Mesendoderm (in vitro differentiated cells): Measurements from ENCODE around the gene TBX6.

Experiments used
- DNase-seq: peaks from one replicate; pipeline ENCODE4 v3.0.0; 2013
- H2AK5ac ChIP-seq: 2 replicates; pipeline ENCODE4 v1.6.1; 2013; ENCODE audit warnings: low read length, inconsistent platforms
- H2BK120ac ChIP-seq: 2 replicates; pipeline ENCODE4 v1.6.1; 2013; ENCODE audit warnings: low read depth, mild to moderate bottlenecking, low read length, moderate library complexity, mixed read lengths
- H2BK15ac ChIP-seq: replicated peaks from 2 replicates; pipeline ENCODE4 v1.6.1; 2013; ENCODE audit warnings: low read depth, mild to moderate bottlenecking, moderate library complexity
- H2BK5ac ChIP-seq: 2 replicates; pipeline ENCODE4 v1.6.1; 2013; ENCODE audit warnings: low read length, inconsistent platforms
- H3K18ac ChIP-seq: 2 replicates; pipeline ENCODE4 v1.6.1; 2013; ENCODE audit warnings: mild to moderate bottlenecking, low read length, mixed read lengths
- H3K23ac ChIP-seq: one replicate; pipeline ENCODE4 v1.6.1; 2013; ENCODE audit warnings: low read length
- H3K27ac ChIP-seq: 2 replicates; pipeline ENCODE4 v1.5.1; 2013; ENCODE audit warnings: low read depth, mild to moderate bottlenecking, inconsistent platforms, low read length, moderate library complexity
- H3K27me3 ChIP-seq: 2 replicates; pipeline ENCODE4 v1.6.1; 2013; ENCODE audit warnings: low read length, control low read depth, mild to moderate bottlenecking, inconsistent platforms; ENCODE audit not compliant: insufficient read depth, poor library complexity
- H3K36me3 ChIP-seq: 2 replicates; pipeline ENCODE4 v1.6.1; 2013; ENCODE audit warnings: low read length, inconsistent platforms; ENCODE audit not compliant: control insufficient read depth, insufficient read depth
- H3K4ac ChIP-seq: one replicate; pipeline ENCODE4 v1.6.1; 2013; ENCODE audit warnings: low read depth, mild to moderate bottlenecking, low read length, moderate library complexity
- H3K4me1 ChIP-seq: 2 replicates; pipeline ENCODE4 v1.6.1; 2013; ENCODE audit warnings: low read depth, low read length, inconsistent platforms; ENCODE audit not compliant: control insufficient read depth
- H3K4me2 ChIP-seq: 2 replicates; pipeline ENCODE4 v1.6.1; 2013; ENCODE audit warnings: low read length
- H3K4me3 ChIP-seq: 2 replicates; pipeline ENCODE4 v1.5.1; 2013; ENCODE audit warnings: mild to moderate bottlenecking, low read length
- H3K56ac ChIP-seq: one replicate; pipeline ENCODE4 v1.6.1; 2013; ENCODE audit warnings: low read length
- H3K79me1 ChIP-seq: 2 replicates; pipeline ENCODE4 v1.6.1; 2013; ENCODE audit warnings: low read length, inconsistent platforms
- H3K79me2 ChIP-seq: 2 replicates; pipeline ENCODE4 v1.6.1; 2013; ENCODE audit warnings: mild to moderate bottlenecking, low read length; ENCODE audit not compliant: control insufficient read depth, insufficient read depth
- H3K9ac ChIP-seq: 2 replicates; pipeline ENCODE4 v1.6.1; 2013; ENCODE audit warnings: low read length, inconsistent platforms
- H4K5ac ChIP-seq: one replicate; pipeline ENCODE4 v1.6.1; 2013; ENCODE audit warnings: low read length
- H4K8ac ChIP-seq: one replicate; pipeline ENCODE4 v1.6.1; 2013; ENCODE audit warnings: low read depth, mild to moderate bottlenecking, control low read depth, low read length, moderate library complexity
- WGBS: extraction: QIAGEN DNeasy Blood & Tissue Kit; methylation state at CpG from one replicate; pipeline ENCODE4 v1.1.7; 2013; ENCODE audit warnings: low lambda C conversion rate, missing lambda C conversion rate; ENCODE audit not compliant: insufficient coverage; ENCODE audit errors: extremely low coverage; 5-methylcytosine and 5-hydroxymethylcytosine counted together

TBX6 gene

GRCh38 chr16:30090610-30091331 is 953 bp downstream of the TBX6 start:
- Histone ChIP-seq H4K8ac (no peak overlapping the region), H3K23ac (peak overlapping the region; percentile 66), H2BK15ac (no peak overlapping the region), H2BK120ac (peak overlapping the region; percentile 51), H3K4me3 (no peak overlapping the region), H2AK5ac (peak overlapping the region; percentile 68), H3K18ac (peak overlapping the region; percentile 29), H3K4ac (peak overlapping the region; percentile 22), H3K36me3 (no peaks in the 10 kb centered on the region), H4K5ac (no peak overlapping the region), H3K79me1 (no peaks in the 10 kb centered on the region), H3K27me3 (no peaks in the 10 kb centered on the region), H3K4me1 (peaks cover 5% of the 10 kb centered on the region), H3K56ac (peak overlapping the region; percentile 91), H3K9ac (peak overlapping the region; percentile 79), H3K4me2 (peak overlapping the region; percentile 53), H3K79me2 (peaks cover 3% of the 10 kb centered on the region), H2BK5ac (no peak overlapping the region), H3K27ac (no peak overlapping the region)
- no CpG with 5 or more reads among the region's 26 CpGs for WGBS
- no peak for DNase-seq

DNA sequence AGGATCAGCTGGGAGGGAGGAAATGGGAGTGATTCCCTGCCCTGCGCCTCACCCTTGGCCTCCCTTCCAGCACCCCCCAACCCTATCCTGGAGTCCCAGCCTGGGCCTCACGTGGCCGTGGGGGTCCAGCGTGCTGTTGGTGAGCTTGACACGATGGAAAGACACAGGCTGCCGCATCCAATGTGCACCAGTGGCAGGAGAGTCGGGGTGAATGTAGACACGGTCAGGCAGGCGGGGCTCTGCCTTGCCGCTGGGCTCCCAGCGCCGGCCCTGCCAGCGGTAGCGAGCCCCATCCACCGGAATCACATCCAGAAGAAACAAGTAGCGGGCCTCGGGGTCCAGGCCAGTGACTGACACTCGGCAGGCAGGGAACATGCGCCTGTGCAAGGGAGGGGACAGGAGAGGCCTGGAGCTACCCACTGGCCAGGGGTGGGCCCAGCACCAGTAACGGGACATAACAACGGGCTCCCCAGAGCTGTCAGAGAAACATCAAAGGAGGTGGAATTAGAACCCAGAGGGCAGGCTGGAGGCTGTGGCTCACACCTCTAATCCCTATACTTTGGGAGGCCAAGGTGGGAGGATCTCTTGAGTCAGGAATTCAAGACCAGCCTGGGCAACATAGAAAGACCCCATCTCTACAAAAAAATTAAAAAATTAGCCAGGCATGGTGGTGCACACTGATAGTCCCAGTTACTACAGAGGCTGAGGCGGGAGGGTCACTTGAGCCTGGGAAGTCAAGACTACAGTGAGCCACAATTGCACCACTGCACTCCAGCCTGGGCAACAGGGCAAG is 2.7 kb downstream of the TBX6 start:
- H3K9ac ChIP-seq = peak overlapping the region; percentile 42
- H3K18ac ChIP-seq = no peak overlapping the region
- no peak overlapping the region for H3K4me3 ChIP-seq
- no peak overlapping the region for H2BK15ac ChIP-seq
- no peak overlapping the region for H2AK5ac ChIP-seq
- no peak overlapping the region for H3K27ac ChIP-seq
- no peaks in the 10 kb centered on the region for H3K79me1 ChIP-seq
- H3K79me2 ChIP-seq = peaks cover 3% of the 10 kb centered on the region
- no peak overlapping the region for H2BK120ac ChIP-seq
- H3K27me3 ChIP-seq = no peaks in the 10 kb centered on the region
- no peak overlapping the region for H4K8ac ChIP-seq
- H3K36me3 ChIP-seq = peaks cover 4% of the 10 kb centered on the region
- no peak overlapping the region for H2BK5ac ChIP-seq
- H3K4me2 ChIP-seq = no peak overlapping the region
- peak; percentile 42 for DNase-seq
- peak overlapping the region; percentile 48 for H3K23ac ChIP-seq
- peak overlapping the region; percentile 64 for H3K56ac ChIP-seq
- H4K5ac ChIP-seq = no peak overlapping the region
- H3K4ac ChIP-seq = no peak overlapping the region
- WGBS = no CpG with 5 or more reads among the region's 22 CpGs
- H3K4me1 ChIP-seq = peaks cover 9% of the 10 kb centered on the region

GRCh38 chr16:30088237-30088831 is 3.4 kb downstream of the TBX6 start:
- WGBS = no CpG with 5 or more reads among the region's 10 CpGs
- Histone ChIP-seq H3K9ac (peak overlapping the region; percentile 42), H2BK15ac (no peak overlapping the region), H3K56ac (peak overlapping the region; percentile 64), H3K4me1 (peaks cover 9% of the 10 kb centered on the region), H3K36me3 (peaks cover 9% of the 10 kb centered on the region), H3K4me2 (no peak overlapping the region), H4K8ac (no peak overlapping the region), H3K79me1 (no peaks in the 10 kb centered on the region), H3K18ac (no peak overlapping the region), H2BK120ac (no peak overlapping the region), H4K5ac (no peak overlapping the region), H3K27ac (no peak overlapping the region), H3K23ac (no peak overlapping the region), H3K27me3 (no peaks in the 10 kb centered on the region), H3K4ac (no peak overlapping the region), H2AK5ac (no peak overlapping the region), H3K4me3 (no peak overlapping the region), H3K79me2 (peaks cover 3% of the 10 kb centered on the region), H2BK5ac (peak overlapping the region; percentile 63)
- DNase-seq = no peak

DNA sequence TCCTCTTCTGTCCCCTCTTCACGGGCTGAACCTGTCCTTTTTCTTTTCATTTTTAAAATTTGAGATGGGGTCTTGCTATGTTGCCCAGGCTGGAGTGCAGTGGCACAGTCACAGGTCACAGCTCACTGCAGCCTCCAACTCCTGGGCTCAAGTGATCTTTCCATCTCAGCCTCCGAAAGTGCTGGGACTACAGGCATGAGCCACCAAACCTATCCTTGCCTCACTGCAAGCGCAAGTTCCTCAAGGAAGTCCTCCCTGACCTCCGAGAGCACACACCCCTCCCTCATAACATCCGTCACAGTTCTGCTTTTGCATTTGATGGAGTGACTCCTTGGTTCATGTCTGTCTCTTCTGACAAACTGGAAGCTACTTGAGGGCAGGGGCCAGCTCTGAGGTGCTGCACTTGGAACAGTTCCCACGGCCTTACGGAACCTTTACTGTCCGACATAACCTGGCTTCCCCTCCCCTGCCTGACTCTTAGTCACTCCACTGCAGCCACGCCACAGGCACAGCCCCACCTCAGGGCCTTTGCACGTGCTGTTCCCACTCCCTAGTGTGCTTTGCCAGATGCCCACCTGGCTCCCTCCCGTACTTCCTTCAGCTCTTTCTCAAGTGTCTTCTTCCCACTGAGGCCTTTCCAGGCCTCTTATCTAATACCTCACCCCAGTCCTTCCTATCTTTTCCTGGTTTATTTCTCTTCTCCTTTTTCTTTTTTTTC is 4.4 kb downstream of the TBX6 start:
- Histone ChIP-seq H2BK5ac (no peak overlapping the region), H2BK15ac (no peak overlapping the region), H3K36me3 (peaks cover 14% of the 10 kb centered on the region), H3K23ac (no peak overlapping the region), H3K27ac (no peak overlapping the region), H4K5ac (no peak overlapping the region), H3K56ac (no peak overlapping the region), H3K79me2 (peaks cover 3% of the 10 kb centered on the region), H3K18ac (no peak overlapping the region), H3K4me3 (no peak overlapping the region), H2BK120ac (no peak overlapping the region), H3K4me1 (peaks cover 7% of the 10 kb centered on the region), H3K79me1 (peaks cover 1% of the 10 kb centered on the region), H2AK5ac (no peak overlapping the region), H4K8ac (no peak overlapping the region), H3K27me3 (no peaks in the 10 kb centered on the region), H3K9ac (no peak overlapping the region), H3K4me2 (no peak overlapping the region), H3K4ac (no peak overlapping the region)
- no peak for DNase-seq
- WGBS = no CpG with 5 or more reads among the region's 11 CpGs

GRCh38 chr16:30086291-30087140 is 5.2 kb downstream of the TBX6 start:
- no peak for DNase-seq
- no peak overlapping the region for H3K4me3 ChIP-seq
- peak overlapping the region; percentile 20 for H3K18ac ChIP-seq
- peak overlapping the region; percentile 50 for H2BK5ac ChIP-seq
- peaks cover 14% of the 10 kb centered on the region for H3K36me3 ChIP-seq
- peak overlapping the region; percentile 70 for H3K56ac ChIP-seq
- peak overlapping the region; percentile 24 for H3K9ac ChIP-seq
- H3K27ac ChIP-seq = peak overlapping the region; percentile 6
- H3K79me2 ChIP-seq = peaks cover 3% of the 10 kb centered on the region
- H3K4me1 ChIP-seq = peaks cover 7% of the 10 kb centered on the region
- no peaks in the 10 kb centered on the region for H3K27me3 ChIP-seq
- H2BK15ac ChIP-seq = no peak overlapping the region
- no peak overlapping the region for H4K8ac ChIP-seq
- H4K5ac ChIP-seq = no peak overlapping the region
- H3K4me2 ChIP-seq = no peak overlapping the region
- no CpG with 5 or more reads among the region's 27 CpGs for WGBS
- no peak overlapping the region for H2BK120ac ChIP-seq
- H3K23ac ChIP-seq = no peak overlapping the region
- peaks cover 1% of the 10 kb centered on the region for H3K79me1 ChIP-seq
- H2AK5ac ChIP-seq = no peak overlapping the region
- peak overlapping the region; percentile 0 for H3K4ac ChIP-seq
